OCI-LY1 (cell line): ENCODE measurements around the gene KLF15.

Experiments
- H2AFZ ChIP-seq: fragments of 200-600 bp; sonication (generic), shearing (Covaris generic); 2 replicates; pipeline ENCODE4 v1.6.0; 2014; ENCODE audit warnings: antibody characterized with exemption, mild to moderate bottlenecking, low read length
- H3F3A ChIP-seq: fragments of 200-600 bp; sonication (generic), shearing (Covaris generic); 2 replicates; pipeline ENCODE4 v1.6.0; 2014; ENCODE audit warnings: mild to moderate bottlenecking, antibody characterized with exemption, low read length, moderate library complexity; ENCODE audit not compliant: insufficient read depth
- H3K27ac ChIP-seq: fragments of 200-600 bp; sonication (generic); 2 replicates; pipeline ENCODE4 v1.5.1; 2014; ENCODE audit warnings: low read length, mixed run types, mild to moderate bottlenecking, low read depth; ENCODE audit not compliant: poor library complexity, severe bottlenecking
- H3K27me3 ChIP-seq: fragments of 200-600 bp; sonication (generic); 2 replicates; pipeline ENCODE4 v1.6.0; 2014; ENCODE audit warnings: antibody characterized with exemption, mild to moderate bottlenecking, low read length, moderate library complexity; ENCODE audit not compliant: insufficient read depth
- H3K36me3 ChIP-seq: fragments of 200-600 bp; sonication (generic); 2 replicates; pipeline ENCODE4 v1.6.1; 2014; ENCODE audit warnings: mild to moderate bottlenecking, antibody characterized with exemption, low read length, moderate library complexity, mixed read lengths; ENCODE audit not compliant: insufficient read depth
- H3K4me1 ChIP-seq: fragments of 200-600 bp; sonication (generic); 2 replicates; pipeline ENCODE4 v1.5.1; 2014; ENCODE audit warnings: mild to moderate bottlenecking, low read length, moderate library complexity; ENCODE audit not compliant: insufficient read depth, severe bottlenecking
- H3K4me2 ChIP-seq: fragments of 200-600 bp; sonication (generic), shearing (Covaris generic); 2 replicates; pipeline ENCODE4 v1.6.1; 2014; ENCODE audit warnings: low read length
- H3K4me3 ChIP-seq: fragments of 200-600 bp; sonication (generic); 2 replicates; pipeline ENCODE4 v1.5.1; 2014; ENCODE audit warnings: low read length, low read depth, mild to moderate bottlenecking, mixed read lengths; ENCODE audit not compliant: poor library complexity, severe bottlenecking
- H3K79me2 ChIP-seq: fragments of 200-600 bp; shearing (Covaris generic); 2 replicates; pipeline ENCODE4 v1.6.1; 2016; ENCODE audit warnings: mixed run types, low read length, mixed read lengths; ENCODE audit not compliant: insufficient read depth
- H3K9ac ChIP-seq: fragments of 200-600 bp; sonication (generic), shearing (Covaris generic); 2 replicates; pipeline ENCODE4 v1.6.1; 2014; ENCODE audit warnings: mild to moderate bottlenecking, low read length, mixed read lengths
- H3K9me2 ChIP-seq: fragments of 200-600 bp; sonication (generic), shearing (Covaris generic); 2 replicates; pipeline ENCODE4 v1.6.1; 2014; ENCODE audit warnings: low read depth, mild to moderate bottlenecking, low read length, mixed read lengths
- H3K9me3 ChIP-seq: fragments of 200-600 bp; shearing (Covaris generic); 2 replicates; pipeline ENCODE4 v1.6.1; 2014; ENCODE audit warnings: low read length, mixed read lengths
- H4K20me1 ChIP-seq: fragments of 200-600 bp; sonication (generic), shearing (Covaris generic); 2 replicates; pipeline ENCODE4 v1.6.0; 2016; ENCODE audit warnings: mild to moderate bottlenecking, low read length; ENCODE audit not compliant: insufficient read depth
- CTCF ChIP-seq: fragments of 200-600 bp; sonication (generic), shearing (Covaris generic); IDR thresholded peaks from 2 replicates; pipeline ENCODE4 v1.5.1; 2017; ENCODE audit warnings: mild to moderate bottlenecking, antibody characterized with exemption, low read length, moderate library complexity, mixed read lengths
- EZH2 ChIP-seq: fragments of 200-600 bp; sonication (generic), shearing (Covaris generic); IDR thresholded peaks from 2 replicates; pipeline ENCODE4 v1.8.0; 2017; ENCODE audit warnings: borderline replicate concordance, mixed run types, mild to moderate bottlenecking, antibody characterized with exemption, low read length, moderate library complexity, mixed read lengths

Gene KLF15

GRCh38 chr3:126353694-126354321, 3.4 kb downstream of the KLF15 start:
- H3K27me3 ChIP-seq: no peaks in the 10 kb centered on the region
- H3K9me2 ChIP-seq: no peaks in the 10 kb centered on the region
- H3K4me2 ChIP-seq: no peak overlapping the region
- peaks cover 12% of the 10 kb centered on the region for H3K4me1 ChIP-seq
- H3K9me3 ChIP-seq: no peaks in the 10 kb centered on the region
- no peaks in the 10 kb centered on the region for H3F3A ChIP-seq
- TF ChIP-seq CTCF (no peak), EZH2 (no peak)
- no peaks in the 10 kb centered on the region for H3K79me2 ChIP-seq
- H2AFZ ChIP-seq: no peak overlapping the region
- no peak overlapping the region for H3K27ac ChIP-seq
- H4K20me1 ChIP-seq: no peaks in the 10 kb centered on the region
- H3K9ac ChIP-seq: no peak overlapping the region
- no peak overlapping the region for H3K4me3 ChIP-seq
- H3K36me3 ChIP-seq: no peaks in the 10 kb centered on the region

GRCh38 chr3:126352476-126353454, 4.4 kb downstream of the KLF15 start:
- TF ChIP-seq CTCF (no peak), EZH2 (no peak)
- no peaks in the 10 kb centered on the region for H3K9me3 ChIP-seq
- H3K4me3 ChIP-seq: no peak overlapping the region
- H2AFZ ChIP-seq: no peak overlapping the region
- peaks cover 11% of the 10 kb centered on the region for H3K4me1 ChIP-seq
- H3K79me2 ChIP-seq: no peaks in the 10 kb centered on the region
- no peak overlapping the region for H3K9ac ChIP-seq
- no peak overlapping the region for H3K4me2 ChIP-seq
- H3K9me2 ChIP-seq: no peaks in the 10 kb centered on the region
- H3K36me3 ChIP-seq: no peaks in the 10 kb centered on the region
- no peak overlapping the region for H3K27ac ChIP-seq
- no peaks in the 10 kb centered on the region for H3K27me3 ChIP-seq
- H4K20me1 ChIP-seq: no peaks in the 10 kb centered on the region
- H3F3A ChIP-seq: no peaks in the 10 kb centered on the region

- TF ChIP-seq EZH2: no peak
- TF ChIP-seq CTCF: no peak
- H3K4me3 ChIP-seq: no peak overlapping the region
- H4K20me1 ChIP-seq: no peaks in the 10 kb centered on the region
Measured at GRCh38 chr3:126351771-126352475, 5.3 kb downstream of the KLF15 start.

More at GRCh38 chr3:126351771-126352475, 5.3 kb downstream of the KLF15 start:
- Histone ChIP-seq H3K9me3 (no peaks in the 10 kb centered on the region), H3K27ac (no peak overlapping the region), H3K27me3 (no peaks in the 10 kb centered on the region), H2AFZ (no peak overlapping the region), H3K9me2 (no peaks in the 10 kb centered on the region), H3K36me3 (no peaks in the 10 kb centered on the region), H3K4me2 (no peak overlapping the region), H3K79me2 (no peaks in the 10 kb centered on the region), H3K4me1 (peaks cover 8% of the 10 kb centered on the region), H3F3A (no peaks in the 10 kb centered on the region), H3K9ac (no peak overlapping the region)
